ENCODE data around the gene PTGER2.

- TF ChIP-seq, protein P1, sequence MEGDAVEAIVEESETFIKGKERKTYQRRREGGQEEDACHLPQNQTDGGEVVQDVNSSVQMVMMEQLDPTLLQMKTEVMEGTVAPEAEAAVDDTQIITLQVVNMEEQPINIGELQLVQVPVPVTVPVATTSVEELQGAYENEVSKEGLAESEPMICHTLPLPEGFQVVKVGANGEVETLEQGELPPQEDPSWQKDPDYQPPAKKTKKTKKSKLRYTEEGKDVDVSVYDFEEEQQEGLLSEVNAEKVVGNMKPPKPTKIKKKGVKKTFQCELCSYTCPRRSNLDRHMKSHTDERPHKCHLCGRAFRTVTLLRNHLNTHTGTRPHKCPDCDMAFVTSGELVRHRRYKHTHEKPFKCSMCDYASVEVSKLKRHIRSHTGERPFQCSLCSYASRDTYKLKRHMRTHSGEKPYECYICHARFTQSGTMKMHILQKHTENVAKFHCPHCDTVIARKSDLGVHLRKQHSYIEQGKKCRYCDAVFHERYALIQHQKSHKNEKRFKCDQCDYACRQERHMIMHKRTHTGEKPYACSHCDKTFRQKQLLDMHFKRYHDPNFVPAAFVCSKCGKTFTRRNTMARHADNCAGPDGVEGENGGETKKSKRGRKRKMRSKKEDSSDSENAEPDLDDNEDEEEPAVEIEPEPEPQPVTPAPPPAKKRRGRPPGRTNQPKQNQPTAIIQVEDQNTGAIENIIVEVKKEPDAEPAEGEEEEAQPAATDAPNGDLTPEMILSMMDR (optimal IDR thresholded peaks at IDR 0.05 in 1 of 3, IDR thresholded peaks at IDR 0.05 in 1 of 3, conservative IDR thresholded peaks at IDR 0.05 in 1 of 3; ENCODE audit: extremely low read depth in 1 of 3, insufficient read depth in 2 of 3, low read length in 3 of 3) = no peak
- TF ChIP-seq EZH2 (IDR thresholded peaks at IDR 0.05; ENCODE audit: low read length) = no peak
Observed at GRCh38 chr14:52307376-52307775, 6.7 kb upstream of the PTGER2 start.

Data from keratinocyte (primary cell).